K562 (cell line): ENCODE results near the gene TGFBR2. TPM values are rescaled to one million over a fixed set of nuclear protein-coding genes. Genes with fewer than 3 reads are reported as not detected.

ENCODE experiments used
- ATAC-seq: fragments of 200-7000 bp; cut with Tn5 transposase; 3 replicates; pipeline ENCODE4 v1.9.1; 2020; ENCODE audit warnings: moderate library complexity
- BruUV-seq: library from RNA; stranded (reverse); fragments of 400-500 nt; replicated peaks from 2 replicates; lab custom pipeline; 2021; lab: Mats Ljungman, UMichigan
- CTCF ChIA-PET: fragments of 300-600 bp; formaldehyde crosslinking; extraction: SDS; loops from one replicate; lab custom pipeline; 2021; ENCODE audit warnings: low intra/inter-chr PET ratio; lab: Yijun Ruan, JAX
- POLR2A ChIA-PET: fragments of 300-600, 350-650 bp; sonication (Branson Sonifier 250); formaldehyde crosslinking; extraction: SDS; loops from one replicate; lab custom pipeline; 2021; ENCODE audit warnings: antibody characterized with exemption, inconsistent platforms; lab: Yijun Ruan, JAX
- DNase-seq, 4 experiments: peaks; one replicate each; pipeline versions ENCODE4 v3.0.0 to v3.0.0-alpha.2; 2011 to 2018; ENCODE audit warnings: low spot score in 3 of 4, mixed read lengths in 3 of 4; ENCODE audit errors: extremely low read depth in 1 of 4
- FAIRE-seq: peaks from 2 replicates; lab custom pipeline; 2011; peaks lifted over from hg19 to GRCh38; lab: Jason Lieb, UNC
- H2AFZ ChIP-seq: 2 replicates; pipeline ENCODE4 v1.6.0; 2011; ENCODE audit warnings: low read depth, low read length, control low read depth, inconsistent platforms
- H3K27ac ChIP-seq: fragments of 200-600 bp; 3 replicates; pipeline ENCODE4 v1.8.0; 2011; ENCODE audit warnings: low read depth, mild to moderate bottlenecking, control low read depth, inconsistent platforms, low read length, moderate library complexity, mixed read lengths; ENCODE audit errors: extremely low read depth
- H3K27me3 ChIP-seq, 2 experiments: fragments of 300-600 bp in 1 of 2; 2 replicates in 1 of 2; 3 replicates in 1 of 2; pipeline versions ENCODE4 v1.6.0 to v1.8.0; 2011; ENCODE audit warnings: inconsistent platforms in 2 of 2, low read length in 2 of 2, mild to moderate bottlenecking in 1 of 2, mixed read lengths in 1 of 2, moderate library complexity in 1 of 2; ENCODE audit not compliant: control insufficient read depth in 2 of 2, insufficient read depth in 2 of 2
- H3K36me3 ChIP-seq: fragments of 300-600 bp; 3 replicates; pipeline ENCODE4 v1.8.0; 2011; ENCODE audit warnings: mild to moderate bottlenecking, low read length, inconsistent platforms; ENCODE audit not compliant: control insufficient read depth, insufficient read depth
- H3K4me1 ChIP-seq, 2 experiments: fragments of 200-600 bp in 1 of 2; replicated peaks in 1 of 2; 2 replicates in 1 of 2; 3 replicates in 1 of 2; pipeline versions ENCODE4 v1.5.1 to v1.8.0; 2011; ENCODE audit warnings: inconsistent platforms in 2 of 2, low read length in 2 of 2, mild to moderate bottlenecking in 1 of 2, mixed read lengths in 1 of 2, moderate library complexity in 1 of 2; ENCODE audit not compliant: control insufficient read depth in 2 of 2, insufficient read depth in 2 of 2
- H3K4me2 ChIP-seq: 2 replicates; pipeline ENCODE4 v1.6.1; 2011; ENCODE audit warnings: low read length, control low read depth, inconsistent platforms, mixed read lengths; ENCODE audit not compliant: insufficient read depth
- H3K4me3 ChIP-seq: fragments of 200-600 bp; sonication (generic), shearing (Covaris generic); 2 replicates; pipeline ENCODE4 v1.5.1; 2016; ENCODE audit warnings: control low read depth, inconsistent platforms
- H3K79me2 ChIP-seq: fragments of 200-600 bp; 3 replicates; pipeline ENCODE4 v1.8.0; 2011; ENCODE audit warnings: low read length, inconsistent platforms; ENCODE audit not compliant: control insufficient read depth, insufficient read depth
- H3K9ac ChIP-seq, 2 experiments: 2 replicates each; pipeline versions ENCODE4 v1.6.0 to v1.6.1; 2011; ENCODE audit warnings: low read depth in 2 of 2, low read length in 2 of 2, control low read depth in 1 of 2, inconsistent platforms in 1 of 2, mild to moderate bottlenecking in 1 of 2, mixed read lengths in 1 of 2; ENCODE audit not compliant: insufficient read depth in 1 of 2
- H3K9me1 ChIP-seq: one replicate; pipeline ENCODE4 v1.6.0; 2011; ENCODE audit warnings: inconsistent platforms, mild to moderate bottlenecking, low read length, moderate library complexity; ENCODE audit not compliant: control insufficient read depth, insufficient read depth
- H3K9me3 ChIP-seq: replicated peaks from 2 replicates; pipeline ENCODE4 v1.5.1; 2011; ENCODE audit warnings: low read depth, low read length, inconsistent platforms; ENCODE audit not compliant: control insufficient read depth, insufficient read depth
- H4K20me1 ChIP-seq: replicated peaks from 2 replicates; pipeline ENCODE4 v1.6.1; 2011; ENCODE audit warnings: low read length, inconsistent platforms, mixed read lengths; ENCODE audit not compliant: control insufficient read depth, insufficient read depth
- GTF3C2 ChIP-seq: IDR thresholded peaks from 3 replicates; pipeline ENCODE4 v1.6.1; 2011; ENCODE audit warnings: borderline replicate concordance, mild to moderate bottlenecking, moderate library complexity; ENCODE audit not compliant: insufficient read length; ENCODE audit errors: extremely low read depth
- HDAC6 ChIP-seq: IDR thresholded peaks from 2 replicates; pipeline ENCODE4 v1.6.1; 2012; ENCODE audit warnings: low read depth, mild to moderate bottlenecking, control low read depth, inconsistent platforms, low read length, moderate library complexity
- HMGN3 ChIP-seq: IDR thresholded peaks from 2 replicates; pipeline ENCODE4 v1.6.1; 2011; ENCODE audit warnings: borderline replicate concordance, low read depth, mild to moderate bottlenecking, mixed read lengths, low read length; ENCODE audit not compliant: insufficient read length; ENCODE audit errors: extremely low read depth
- HOMEZ ChIP-seq: fragments of 250-450 bp; sonication (Bioruptor Pico); IDR thresholded peaks from 2 replicates; pipeline ENCODE4 v1.4.0; 2020; ENCODE audit warnings: mild to moderate bottlenecking, moderate library complexity
- KLF16 ChIP-seq: IDR thresholded peaks from 2 replicates; pipeline ENCODE4 v1.6.1; 2016; ENCODE audit warnings: antibody characterized with exemption
- RBM14 ChIP-seq: fragments of 200-400 bp; formaldehyde crosslinking; IDR thresholded peaks from 2 replicates; pipeline ENCODE4 v1.6.1; 2018; ENCODE audit warnings: low read depth, mild to moderate bottlenecking, low read length, moderate library complexity, borderline replicate concordance; ENCODE audit not compliant: insufficient read depth
- SRSF7 ChIP-seq: fragments of 200-400 bp; formaldehyde crosslinking; optimal IDR thresholded peaks from 2 replicates; pipeline ENCODE3; 2017; ENCODE audit warnings: mild to moderate bottlenecking, low read depth, low read length
- TEAD2 ChIP-seq: fragments of 450-650 bp; IDR thresholded peaks from 2 replicates; pipeline ENCODE4 v1.6.1; 2016; ENCODE audit warnings: missing genetic modification characterization, control low read depth, missing compliant biosample characterization
- ZSCAN29 ChIP-seq: fragments of 450-650 bp; IDR thresholded peaks from 2 replicates; pipeline ENCODE4 v1.6.1; 2017
- WGBS: fragments of 100-300 bp; shearing (Covaris generic); methylation state at CpG from one replicate; pipeline ENCODE4 v1.1.6; 2016; ENCODE audit warnings: low coverage, mixed read lengths; ENCODE audit not compliant: insufficient coverage; ENCODE audit errors: missing lambda C conversion rate; 5-methylcytosine and 5-hydroxymethylcytosine counted together
- in situ Hi-C: fragments of 300-500 bp; cut with MboI; formaldehyde crosslinking; loops from 4 replicates; pipeline ENCODE4 v1.15.0; 2018; ENCODE audit warnings: inconsistent platforms, mixed read lengths
- intact Hi-C: fragments of 100-400 bp; cut with micrococcal nuclease; formaldehyde crosslinking; loops from 2 replicates; pipeline ENCODE4 v1.14.2; 2022
- polyA plus RNA-seq, 8 experiments: library from polyadenylated mRNA; depleted of rRNA in 4 of 8; stranded (reverse) in 5 of 8; unstranded in 3 of 8; fragments of >200 nt; fragmentation: Nextera tagmentation in 2 of 8; fragmentation: Illumina TruSeq in 1 of 8; extraction: Ambion mirVana in 2 of 8; extraction: Trizol in 1 of 8; gene quantifications; 2 replicates each; pipeline versions ENCODE4 v1.2.1 to v1.2.3, GENCODE V29; 2011 to 2014; ENCODE audit warnings: inconsistent platforms in 1 of 8, missing spikeins in 1 of 8
- total RNA-seq, 7 experiments: library from RNA; depleted of rRNA in 6 of 7; stranded (reverse); fragments of >200 nt in 6 of 7; fragmentation: Illumina TruSeq in 2 of 7; extraction: Trizol in 2 of 7; gene quantifications; 2 replicates each; pipeline versions ENCODE4 v1.2.1 to v1.2.3, GENCODE V29; 2011 to 2021; ENCODE audit warnings: low replicate concordance in 1 of 7

Gene TGFBR2
- total and polyA plus RNA-seq, 9 of the 15 experiments (the other 6 are each of a cell fraction or from before 2014, with no cell fraction given): 0.11 to 0.84 (median 0.24) TPM

- Histone ChIP-seq H3K27me3 (no peaks in the 10 kb centered on the region), H2AFZ (no peak overlapping the region), H3K9ac (no peak overlapping the region), H3K36me3 (no peaks in the 10 kb centered on the region), H4K20me1 (no peaks in the 10 kb centered on the region), H3K4me3 (no peak overlapping the region), H3K4me2 (no peak overlapping the region), H3K9me3 (no peaks in the 10 kb centered on the region), H3K79me2 (no peaks in the 10 kb centered on the region), H3K27ac (no peak overlapping the region), H3K4me1 (no peaks in the 10 kb centered on the region), H3K9me1 (no peaks in the 10 kb centered on the region)
- BruUV-seq: no TSS peak
- TF ChIP-seq HDAC6: no peak
- TF ChIP-seq HOMEZ (CRISPR knock-in tag): no peak
- no peak for ATAC-seq
- intact Hi-C loops: loop anchor here (5.0 kb wide), 1 partner anchor 679 kb away; no protein-coding TSS in a partner anchor
- no peak for FAIRE-seq
- no peak for DNase-seq
- 2% methylated on average over 10 of the region's 10 CpGs for WGBS
- in situ Hi-C loops: no loop called here
- ChIA-PET POLR2A (no interaction called here), CTCF (no interaction called here)
Observed at GRCh38 chr3:30691249-30691880, 85.0 kb downstream of the TGFBR2 start.

GRCh38 chr3:30691944-30692343 is 85.5 kb downstream of the TGFBR2 start:
- intact Hi-C loops: loop anchor here (5.0 kb wide), 1 partner anchor 680 kb away; no protein-coding TSS in a partner anchor
- no peaks in the 10 kb centered on the region for H3K4me1 ChIP-seq
- no peaks in the 10 kb centered on the region for H3K9me1 ChIP-seq
- ChIA-PET POLR2A (no interaction called here), CTCF (no interaction called here)
- no peaks in the 10 kb centered on the region for H3K27me3 ChIP-seq
- in situ Hi-C loops: no loop called here
- H3K36me3 ChIP-seq: no peaks in the 10 kb centered on the region
- no peak overlapping the region for H3K27ac ChIP-seq
- ATAC-seq (no peak), DNase-seq (no peak), FAIRE-seq (no peak)
- no peak overlapping the region for H3K4me2 ChIP-seq
- H3K9me3 ChIP-seq: no peaks in the 10 kb centered on the region
- H3K4me3 ChIP-seq: no peak overlapping the region
- no TSS peak for BruUV-seq
- WGBS: 0% methylated on average over 1 of the region's 1 CpG
- H4K20me1 ChIP-seq: no peaks in the 10 kb centered on the region
- H3K9ac ChIP-seq: no peak overlapping the region
- no peaks in the 10 kb centered on the region for H3K79me2 ChIP-seq
- no peak overlapping the region for H2AFZ ChIP-seq
- TF ChIP-seq RBM14 (no peak), TEAD2 (tag) (no peak), KLF16 (no peak), ZSCAN29 (no peak), SRSF7 (no peak), GTF3C2 (no peak), HMGN3 (no peak)
